Measurements from ENCODE around the gene OR5K1.
A peak's percentile ranks its signal among the peaks of the same experiment; 100 is the strongest.

OR5K1 gene

GRCh38 chr3:98518816-98519215 lies 55.8 kb downstream of the OR5K1 start:
- DNase-seq = no peak

DNA sequence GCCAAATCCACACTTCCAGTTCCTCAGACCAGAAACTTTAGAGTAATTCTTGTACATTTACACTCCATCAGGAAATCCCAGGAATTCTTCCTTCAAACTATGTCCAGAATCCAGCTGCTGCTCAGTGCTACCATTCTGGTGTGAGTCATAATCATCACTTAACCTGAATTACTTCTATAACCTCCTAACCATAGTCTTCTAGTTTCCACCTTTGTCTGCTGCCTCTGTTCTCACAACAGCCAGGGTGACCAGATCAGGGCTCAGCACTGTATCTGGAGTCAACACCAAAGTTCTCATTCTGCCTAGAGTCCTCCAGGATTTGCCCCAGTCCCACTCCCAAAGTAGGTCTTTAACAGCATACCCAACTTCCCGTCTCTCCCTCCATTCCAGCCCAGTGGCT lies 56.4 kb downstream of the OR5K1 start:
- DNase-seq = no peak

- peak; percentile 40 for DNase-seq
These were observed 59.0 kb downstream of the OR5K1 start for GRCh38 chr3:98521897-98522543.

Measured in T-helper 9 cell (primary cell).